Activated naive CD8-positive, alpha-beta T cell (primary cell): ENCODE results near the gene RBM38.

Source experiments
- H3K27ac Mint-ChIP-seq: one replicate; pipeline ENCODE4 v1.8.0; 2021; ENCODE audit warnings: mixed read lengths
- H3K27me3 Mint-ChIP-seq: one replicate; pipeline ENCODE4 v1.8.0; 2021; ENCODE audit warnings: mixed read lengths
- H3K36me3 Mint-ChIP-seq: one replicate; pipeline ENCODE4 v1.8.0; 2021; ENCODE audit warnings: mixed read lengths
- H3K4me1 Mint-ChIP-seq: one replicate; pipeline ENCODE4 v1.8.0; 2021; ENCODE audit warnings: low read depth, mixed read lengths
- H3K4me3 Mint-ChIP-seq: one replicate; pipeline ENCODE4 v1.8.0; 2021; ENCODE audit warnings: mild to moderate bottlenecking, mixed read lengths
- H3K9me3 Mint-ChIP-seq: one replicate; pipeline ENCODE4 v1.8.0; 2021; ENCODE audit warnings: low read depth, mixed read lengths

Gene RBM38

DNA sequence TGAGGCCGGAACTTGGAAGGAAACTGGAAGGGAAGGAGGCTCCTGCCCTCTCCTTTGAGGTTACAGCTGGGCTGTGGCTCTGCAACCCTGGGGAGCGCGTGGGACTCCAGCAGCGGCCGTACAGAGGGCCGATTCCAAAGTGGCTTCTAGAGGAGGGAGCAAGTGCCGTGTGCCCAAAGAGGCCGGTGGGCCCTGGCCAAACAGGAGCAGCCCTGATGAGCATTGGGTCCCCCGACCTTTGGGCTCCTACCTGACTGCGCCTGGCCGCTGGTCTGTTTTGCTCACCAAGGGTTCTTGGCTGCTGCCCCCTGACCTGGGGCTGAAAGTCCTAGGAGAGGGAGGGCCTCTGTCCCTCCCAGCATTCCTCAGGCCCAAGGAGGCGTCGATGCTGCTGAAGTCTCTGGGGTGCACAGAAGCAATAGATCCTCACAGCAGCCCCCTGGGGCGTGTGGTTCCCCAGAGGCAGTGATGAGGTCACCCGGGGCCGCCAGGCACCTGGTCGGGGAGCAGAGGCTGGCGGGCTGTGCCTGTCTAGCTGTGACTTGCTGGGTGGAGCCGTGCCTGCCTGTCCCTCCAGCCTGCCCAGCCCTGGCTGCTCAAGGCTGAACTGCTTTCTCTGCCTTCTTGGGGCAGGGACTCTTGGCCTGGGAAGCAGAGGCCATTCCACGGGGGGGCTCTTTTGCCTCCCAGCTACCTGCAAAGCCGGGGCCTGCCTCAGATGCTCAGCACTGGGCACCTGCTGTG lies 9.8 kb downstream of the RBM38 start:
- peaks cover 8% of the 10 kb centered on the region for H3K36me3 Mint-ChIP-seq
- H3K27me3 Mint-ChIP-seq, result no peaks in the 10 kb centered on the region
- no peaks in the 10 kb centered on the region for H3K9me3 Mint-ChIP-seq
- H3K4me1 Mint-ChIP-seq, result peaks cover 79% of the 10 kb centered on the region
- H3K27ac Mint-ChIP-seq, result peak overlapping the region; percentile 99
- peak overlapping the region; percentile 88 for H3K4me3 Mint-ChIP-seq

DNA sequence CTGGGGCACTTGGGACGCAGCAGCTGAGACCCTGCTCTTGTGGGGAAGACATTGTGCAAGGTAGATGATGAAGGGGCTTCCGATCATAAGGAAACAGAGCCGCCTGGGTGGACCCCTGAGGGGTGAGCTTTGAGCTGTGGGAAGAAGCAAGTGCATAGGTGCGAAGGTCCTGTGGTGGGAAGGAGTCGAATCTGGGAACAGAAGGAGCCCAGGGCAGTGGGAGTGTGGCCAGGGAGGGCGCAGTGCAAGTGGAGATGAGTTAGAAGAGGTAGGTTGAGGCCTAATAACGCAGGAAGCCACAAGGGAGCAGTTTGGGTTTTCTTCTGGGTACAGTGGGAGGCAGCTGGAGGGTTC lies 10.3 kb downstream of the RBM38 start:
- Mint-ChIP-seq H3K4me3 (peak overlapping the region; percentile 88), H3K36me3 (peaks cover 8% of the 10 kb centered on the region), H3K27ac (peak overlapping the region; percentile 99), H3K9me3 (no peaks in the 10 kb centered on the region), H3K4me1 (peaks cover 73% of the 10 kb centered on the region), H3K27me3 (no peaks in the 10 kb centered on the region)

DNA sequence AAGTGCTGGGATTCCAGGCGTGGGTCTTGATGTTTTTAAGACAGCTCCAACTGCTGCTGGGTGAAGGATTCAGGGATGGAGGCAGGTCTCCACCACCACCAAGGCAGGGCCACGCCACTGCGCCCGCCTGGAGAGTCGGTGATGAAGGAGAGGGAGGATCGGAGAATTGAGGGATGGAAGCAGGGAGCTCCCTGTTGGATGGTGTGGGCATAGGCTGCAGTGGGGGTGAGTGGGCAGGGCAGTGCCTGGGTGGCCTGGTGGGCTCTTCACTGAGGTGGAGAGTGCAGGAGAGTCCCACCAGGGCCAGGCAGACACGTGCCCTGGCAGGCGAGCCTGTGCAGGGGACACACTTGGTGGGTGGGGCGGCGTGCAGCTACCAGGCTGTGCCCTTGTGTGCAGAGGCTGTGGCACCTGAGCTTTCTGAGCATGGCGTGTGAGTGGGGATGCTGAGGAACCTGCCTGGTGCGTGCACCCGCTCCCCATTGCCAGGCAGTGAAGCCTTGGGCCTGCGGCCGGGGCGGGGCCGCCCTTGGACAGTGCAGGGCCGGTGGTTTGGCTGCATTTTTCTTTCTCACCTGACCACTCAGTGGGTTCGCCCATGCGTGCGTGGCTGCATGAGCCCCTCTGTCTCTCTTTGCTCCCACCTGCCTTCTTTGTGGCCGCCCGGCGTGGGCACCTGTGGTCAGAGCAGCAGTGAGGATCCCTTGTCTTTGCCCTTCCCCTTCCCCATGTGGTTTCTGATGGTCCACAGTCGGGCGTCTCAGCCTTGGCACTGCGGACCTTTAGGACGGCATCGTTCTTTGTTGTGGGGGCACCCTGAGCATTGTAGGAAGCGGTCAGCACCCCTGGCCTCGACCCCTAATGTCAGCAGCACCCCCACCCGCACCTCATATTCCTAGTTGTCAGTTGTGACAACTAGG lies 11.3 kb downstream of the RBM38 start:
- H3K9me3 Mint-ChIP-seq, result no peaks in the 10 kb centered on the region
- peaks cover 67% of the 10 kb centered on the region for H3K4me1 Mint-ChIP-seq
- peak overlapping the region; percentile 88 for H3K4me3 Mint-ChIP-seq
- H3K36me3 Mint-ChIP-seq, result peaks cover 6% of the 10 kb centered on the region
- H3K27me3 Mint-ChIP-seq, result no peaks in the 10 kb centered on the region
- H3K27ac Mint-ChIP-seq, result peak overlapping the region; percentile 70

DNA sequence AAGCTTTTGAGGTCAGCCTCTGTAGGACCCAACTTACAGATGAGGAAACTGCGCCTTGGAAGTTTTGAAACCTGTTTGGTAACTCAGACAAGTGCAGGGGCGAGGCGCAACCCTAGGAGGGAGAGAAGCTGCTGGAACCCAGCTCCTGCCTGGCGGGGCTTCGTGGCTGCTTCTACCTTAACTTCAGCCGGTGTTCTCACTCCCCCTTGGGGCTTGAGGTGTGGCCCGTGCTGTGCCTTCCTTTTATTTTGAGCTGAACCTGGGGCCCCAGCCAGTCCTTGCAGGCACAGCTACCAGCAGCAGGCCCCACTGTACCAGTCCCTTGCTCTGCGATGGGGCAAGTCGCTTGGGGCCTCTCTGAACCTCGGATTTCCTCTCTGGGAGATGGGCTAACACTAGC lies 12.0 kb downstream of the RBM38 start:
- Mint-ChIP-seq H3K27me3 (no peaks in the 10 kb centered on the region), H3K36me3 (peaks cover 3% of the 10 kb centered on the region), H3K27ac (peak overlapping the region; percentile 70), H3K4me1 (peaks cover 62% of the 10 kb centered on the region), H3K4me3 (peak overlapping the region; percentile 52), H3K9me3 (no peaks in the 10 kb centered on the region)

DNA sequence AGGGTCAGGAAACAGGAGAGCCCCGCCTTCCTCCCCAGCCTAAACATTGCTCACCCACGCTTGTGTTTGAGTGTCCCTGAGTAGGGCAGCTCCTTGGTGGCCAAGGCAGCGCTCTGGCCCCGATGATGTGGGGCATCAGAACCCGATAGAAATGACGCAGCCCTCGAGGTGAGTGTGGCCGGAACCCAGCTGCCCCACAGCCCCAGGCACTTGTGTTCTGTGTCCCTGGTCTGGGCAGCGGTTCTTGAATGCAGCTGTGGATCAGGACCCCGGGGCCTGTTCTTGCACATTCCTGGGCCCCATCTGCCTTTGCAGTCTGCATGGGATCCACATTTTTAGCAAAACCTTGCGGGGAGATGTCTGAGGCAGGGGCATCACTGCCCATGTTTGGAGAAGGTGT lies 12.8 kb downstream of the RBM38 start:
- H3K9me3 Mint-ChIP-seq, result no peaks in the 10 kb centered on the region
- peaks cover 3% of the 10 kb centered on the region for H3K36me3 Mint-ChIP-seq
- H3K27me3 Mint-ChIP-seq, result no peaks in the 10 kb centered on the region
- no peak overlapping the region for H3K4me3 Mint-ChIP-seq
- H3K27ac Mint-ChIP-seq, result no peak overlapping the region
- H3K4me1 Mint-ChIP-seq, result peaks cover 55% of the 10 kb centered on the region

DNA sequence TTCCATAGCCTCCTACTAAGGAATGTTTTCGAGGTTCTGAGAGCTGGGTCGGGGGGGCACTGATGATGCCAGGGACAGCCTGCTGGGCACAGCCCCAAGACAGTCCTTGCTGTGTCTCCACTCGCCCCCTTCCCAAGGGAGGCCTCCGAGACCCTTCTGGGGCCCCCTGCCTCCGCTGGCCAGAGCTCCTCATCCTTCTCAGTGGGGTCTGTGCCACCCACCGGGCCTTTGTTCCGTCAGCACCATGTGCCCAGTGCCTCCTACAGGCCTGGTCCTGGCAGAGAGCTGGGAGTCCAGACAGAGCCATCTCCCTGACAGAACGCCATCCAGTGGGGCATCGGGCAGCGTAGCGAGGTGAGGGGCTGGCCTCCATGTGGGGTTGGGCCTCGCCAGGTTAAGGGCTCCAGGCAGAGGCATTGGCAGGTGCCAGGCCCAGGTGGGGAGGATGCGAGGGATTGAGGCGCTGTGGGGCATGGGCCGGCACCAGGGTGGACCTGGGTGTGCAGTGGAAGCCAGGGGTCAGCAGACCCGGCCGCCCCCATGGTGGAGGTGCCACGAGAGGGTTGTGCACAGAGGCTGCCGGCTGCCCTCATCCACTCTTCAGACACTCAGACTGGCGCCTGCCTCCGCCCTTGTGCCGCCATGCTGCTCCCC lies 13.3 kb downstream of the RBM38 start:
- Mint-ChIP-seq H3K4me3 (peak overlapping the region; percentile 10), H3K27ac (peak overlapping the region; percentile 34), H3K4me1 (peaks cover 49% of the 10 kb centered on the region), H3K36me3 (no peaks in the 10 kb centered on the region), H3K9me3 (no peaks in the 10 kb centered on the region), H3K27me3 (no peaks in the 10 kb centered on the region)

DNA sequence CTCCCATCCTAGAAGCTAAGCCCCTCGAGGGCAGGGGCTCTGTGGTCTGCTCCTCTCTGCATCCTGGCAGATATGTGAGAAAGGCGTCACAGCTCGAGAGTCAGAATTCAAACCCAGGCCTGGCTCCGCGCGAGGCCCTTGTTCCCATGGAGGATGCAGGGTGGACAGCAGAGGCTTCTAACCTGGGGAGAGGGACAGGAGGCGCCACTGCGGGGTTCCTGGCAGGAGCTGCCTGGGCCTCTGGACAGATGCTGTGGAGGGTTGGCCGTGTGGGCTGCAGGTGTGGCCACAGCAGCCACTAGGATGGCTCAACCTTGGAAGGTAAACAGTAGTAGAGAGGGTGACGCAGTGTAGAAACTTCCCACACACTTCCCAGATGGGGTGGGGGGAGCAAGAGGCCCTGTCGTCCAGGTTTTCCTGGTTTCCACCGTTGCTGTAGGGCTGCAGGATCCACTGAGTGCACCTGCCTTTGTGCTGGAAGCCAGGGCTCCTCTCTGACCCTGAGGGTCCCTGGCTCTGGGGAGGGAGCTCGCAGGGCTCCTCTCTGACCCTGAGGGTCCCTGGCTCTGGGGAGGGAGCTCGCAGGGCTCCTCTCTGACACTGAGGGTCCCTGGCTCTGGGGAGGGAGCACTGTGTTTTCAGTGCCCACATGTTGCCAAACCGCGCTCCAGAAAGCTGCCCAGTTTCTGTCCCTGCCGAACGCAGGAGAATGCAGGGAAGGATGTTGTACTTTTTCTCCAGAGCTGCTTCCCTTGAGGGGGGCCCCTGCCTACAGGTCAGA lies 14.2 kb downstream of the RBM38 start:
- Mint-ChIP-seq H3K4me1 (peaks cover 42% of the 10 kb centered on the region), H3K9me3 (no peaks in the 10 kb centered on the region)

DNA sequence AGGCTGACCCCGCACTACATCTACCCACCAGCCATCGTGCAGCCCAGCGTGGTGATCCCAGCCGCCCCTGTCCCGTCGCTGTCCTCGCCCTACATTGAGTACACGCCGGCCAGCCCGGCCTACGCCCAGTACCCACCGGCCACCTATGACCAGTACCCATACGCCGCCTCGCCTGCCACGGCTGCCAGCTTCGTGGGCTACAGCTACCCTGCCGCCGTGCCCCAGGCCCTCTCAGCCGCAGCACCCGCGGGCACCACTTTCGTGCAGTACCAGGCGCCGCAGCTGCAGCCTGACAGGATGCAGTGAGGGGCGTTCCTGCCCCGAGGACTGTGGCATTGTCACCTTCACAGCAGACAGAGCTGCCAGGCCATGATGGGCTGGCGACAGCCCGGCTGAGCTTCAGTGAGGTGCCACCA lies 16.4 kb downstream of the RBM38 start:
- Mint-ChIP-seq H3K4me1 (peaks cover 27% of the 10 kb centered on the region), H3K27me3 (no peaks in the 10 kb centered on the region), H3K4me3 (no peak overlapping the region), H3K9me3 (no peaks in the 10 kb centered on the region), H3K27ac (no peak overlapping the region), H3K36me3 (peaks cover 3% of the 10 kb centered on the region)

More for the DNA sequence above, 14.2 kb downstream of the RBM38 start:
- Mint-ChIP-seq H3K36me3 (no peaks in the 10 kb centered on the region), H3K4me3 (peak overlapping the region; percentile 10), H3K27ac (peak overlapping the region; percentile 34), H3K27me3 (no peaks in the 10 kb centered on the region)

DNA sequence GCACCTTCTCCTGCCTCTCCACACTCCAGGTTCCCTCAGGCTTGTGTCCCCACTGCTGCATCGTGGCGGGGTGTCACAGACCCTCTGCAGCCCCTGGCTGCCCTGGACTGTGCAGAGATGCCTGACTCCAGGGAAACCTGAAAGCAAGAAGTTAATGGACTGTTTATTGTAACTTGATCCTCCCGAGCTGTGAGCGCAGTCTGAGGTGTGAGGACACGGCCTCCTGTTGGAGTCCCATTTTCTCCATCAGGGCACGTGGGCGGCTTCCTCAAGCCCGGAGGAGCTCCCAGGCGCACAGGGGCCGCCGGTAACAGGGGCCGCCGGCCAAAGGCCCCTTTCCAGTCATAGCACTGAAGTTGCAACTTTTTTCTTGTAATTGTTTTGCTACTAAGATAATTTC lies 16.9 kb downstream of the RBM38 start:
- Mint-ChIP-seq H3K4me1 (peaks cover 21% of the 10 kb centered on the region), H3K9me3 (no peaks in the 10 kb centered on the region), H3K27me3 (no peaks in the 10 kb centered on the region), H3K4me3 (no peak overlapping the region), H3K36me3 (peaks cover 3% of the 10 kb centered on the region), H3K27ac (no peak overlapping the region)

DNA sequence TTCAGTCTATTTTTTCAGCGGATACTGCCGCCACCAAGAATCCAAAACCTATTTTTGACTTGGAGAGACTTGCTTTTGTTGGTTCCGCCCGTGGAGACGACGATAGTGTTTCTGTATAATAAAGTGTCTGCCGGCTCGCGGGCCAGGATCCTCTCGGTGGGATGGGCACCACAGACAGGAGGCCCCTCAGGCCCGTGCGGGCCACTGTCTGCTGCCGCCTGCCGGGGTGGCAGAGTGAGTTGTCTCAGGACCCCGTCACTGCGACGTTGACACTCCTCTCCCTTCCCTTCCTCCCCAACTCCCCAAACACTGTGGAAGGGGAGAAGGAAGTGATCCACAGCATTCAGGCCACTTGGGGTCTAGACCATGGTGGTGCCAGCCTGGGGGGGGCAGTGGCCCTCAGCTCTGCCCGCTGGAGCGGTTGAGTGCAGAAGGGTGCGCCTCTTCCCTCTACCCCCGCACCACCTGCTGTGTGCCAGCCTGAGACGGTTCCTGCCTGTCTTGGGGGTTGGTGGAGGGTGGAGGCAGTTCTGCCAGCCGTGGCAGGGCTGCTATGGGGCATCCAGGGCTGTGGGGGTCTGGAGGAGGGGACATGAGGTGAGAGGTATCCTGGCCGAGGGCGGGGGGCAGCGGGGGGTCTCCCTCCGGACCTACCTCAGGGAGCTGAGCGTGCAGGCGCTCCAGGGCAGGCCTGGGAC lies 17.5 kb downstream of the RBM38 start:
- Mint-ChIP-seq H3K4me3 (no peak overlapping the region), H3K4me1 (peaks cover 15% of the 10 kb centered on the region), H3K9me3 (no peaks in the 10 kb centered on the region), H3K27me3 (no peaks in the 10 kb centered on the region), H3K27ac (no peak overlapping the region), H3K36me3 (peaks cover 3% of the 10 kb centered on the region)

DNA sequence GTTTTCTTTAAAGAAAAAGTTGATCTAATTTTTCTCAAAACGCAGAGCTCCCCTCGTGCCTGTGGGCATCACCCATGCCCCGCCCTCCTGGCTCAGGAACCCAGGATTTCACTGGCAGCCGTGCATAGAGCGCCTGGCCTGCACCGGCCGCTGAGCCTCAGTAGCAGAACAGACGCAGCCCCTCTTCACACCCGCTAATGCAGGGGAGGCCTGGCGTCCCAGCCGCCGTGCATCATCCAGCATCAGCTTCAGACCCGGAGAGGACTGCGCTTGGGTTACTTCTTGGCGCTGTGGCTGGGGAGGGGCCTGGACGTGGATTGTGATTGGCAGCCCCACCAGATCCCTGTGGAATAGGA lies 18.1 kb downstream of the RBM38 start:
- Mint-ChIP-seq H3K27me3 (no peaks in the 10 kb centered on the region), H3K9me3 (no peaks in the 10 kb centered on the region), H3K4me3 (no peak overlapping the region), H3K36me3 (peaks cover 3% of the 10 kb centered on the region), H3K4me1 (peaks cover 11% of the 10 kb centered on the region), H3K27ac (no peak overlapping the region)

DNA sequence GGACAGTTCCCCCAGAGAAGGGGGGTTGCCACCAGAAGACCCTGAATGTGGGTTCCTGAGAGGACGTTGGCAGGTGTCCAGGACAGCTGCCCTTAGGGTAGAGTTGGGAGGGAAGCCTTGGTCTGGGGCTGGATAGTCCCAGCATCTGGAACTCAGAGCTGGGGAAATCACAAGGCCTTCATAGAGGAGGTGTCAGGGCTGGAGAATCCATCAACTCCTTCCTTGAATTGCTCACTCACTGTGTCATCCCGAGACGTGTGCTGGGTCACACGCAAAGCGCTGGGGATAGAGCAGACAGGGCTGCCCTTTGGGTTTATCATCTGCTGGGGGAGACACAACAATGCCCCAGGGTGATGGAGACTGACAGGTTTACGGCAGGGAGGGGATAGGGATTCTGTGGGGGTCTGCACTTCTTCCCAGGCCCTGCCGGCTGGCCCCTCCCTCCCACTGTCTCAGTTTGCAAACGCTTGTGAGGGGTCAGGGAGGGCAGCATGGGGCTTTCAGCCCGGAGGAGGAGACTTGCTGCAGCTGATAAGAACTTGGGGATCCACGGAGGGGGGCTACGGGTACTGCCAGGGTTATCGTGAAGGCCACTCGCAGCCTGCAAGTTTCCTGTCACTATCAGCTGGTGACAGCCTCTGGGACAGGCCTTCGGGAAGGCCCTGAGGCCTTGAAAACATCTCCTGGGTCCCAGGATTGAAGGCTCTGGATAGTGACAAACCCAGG lies 18.6 kb downstream of the RBM38 start:
- Mint-ChIP-seq H3K27ac (no peak overlapping the region), H3K9me3 (no peaks in the 10 kb centered on the region), H3K27me3 (no peaks in the 10 kb centered on the region), H3K4me3 (no peak overlapping the region), H3K4me1 (peaks cover 11% of the 10 kb centered on the region), H3K36me3 (peaks cover 3% of the 10 kb centered on the region)

DNA sequence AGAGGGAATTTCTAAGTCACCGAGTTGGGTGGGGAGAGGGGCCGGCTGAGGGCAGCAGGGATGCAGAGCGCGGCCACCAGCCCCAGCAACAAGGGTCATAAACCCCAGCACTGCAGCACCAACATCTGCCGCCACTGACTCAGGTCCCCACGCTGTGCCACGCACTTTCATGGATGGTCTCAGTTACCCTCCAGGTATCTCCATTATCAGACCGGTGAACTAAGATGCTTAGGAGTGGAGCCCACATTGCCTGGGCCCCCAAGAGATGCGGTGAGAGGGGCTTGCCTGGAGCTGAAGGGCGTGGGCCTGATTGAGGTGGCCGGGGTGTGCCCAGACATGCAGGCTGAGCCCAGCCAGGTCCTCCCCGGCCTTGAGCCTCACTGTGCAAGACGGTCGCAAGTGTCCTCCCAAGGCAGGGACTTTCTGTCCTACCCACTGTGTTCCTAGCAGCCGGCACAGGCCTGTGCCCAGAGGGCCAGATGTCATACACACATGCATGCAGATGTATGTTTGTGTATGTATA lies 19.3 kb downstream of the RBM38 start:
- H3K4me1 Mint-ChIP-seq, result peaks cover 11% of the 10 kb centered on the region
- no peak overlapping the region for H3K4me3 Mint-ChIP-seq
- no peaks in the 10 kb centered on the region for H3K9me3 Mint-ChIP-seq
- no peaks in the 10 kb centered on the region for H3K27me3 Mint-ChIP-seq
- H3K27ac Mint-ChIP-seq, result no peak overlapping the region
- H3K36me3 Mint-ChIP-seq, result peaks cover 3% of the 10 kb centered on the region
